Neural progenitor cell (in vitro differentiated cells): Measurements from ENCODE around the gene NXF1. TPM values are rescaled to one million over a fixed set of nuclear protein-coding genes. Genes with fewer than 3 reads are reported as not detected.
A peak's percentile ranks its signal among the peaks of the same experiment; 100 is the strongest.

Experiments used
- DNase-seq: peaks from one replicate; pipeline ENCODE4 v3.0.0-alpha.2; 2016; ENCODE audit warnings: low spot score
- H2AFZ ChIP-seq: fragments of 200-600 bp; sonication (generic); replicated peaks from 2 replicates; pipeline ENCODE4 v1.6.1; 2016; ENCODE audit warnings: antibody characterized with exemption
- H3F3A ChIP-seq: fragments of 200-600 bp; sonication (generic); 2 replicates; pipeline ENCODE4 v1.6.1; 2016; ENCODE audit warnings: antibody characterized with exemption, low read depth
- H3K27ac ChIP-seq: fragments of 200-600 bp; sonication (generic); 2 replicates; pipeline ENCODE4 v1.5.1; 2016; ENCODE audit warnings: mild to moderate bottlenecking
- H3K27me3 ChIP-seq: fragments of 200-600 bp; sonication (generic); 2 replicates; pipeline ENCODE4 v1.6.1; 2016; ENCODE audit warnings: mild to moderate bottlenecking, moderate library complexity
- H3K36me3 ChIP-seq: fragments of 200-600 bp; sonication (generic); 2 replicates; pipeline ENCODE4 v1.5.1; 2016
- H3K4me1 ChIP-seq: fragments of 200-600 bp; sonication (generic); 2 replicates; pipeline ENCODE4 v1.6.1; 2016; ENCODE audit warnings: mixed run types
- H3K4me2 ChIP-seq: fragments of 200-600 bp; sonication (generic); 2 replicates; pipeline ENCODE4 v1.6.1; 2016
- H3K4me3 ChIP-seq: fragments of 200-600 bp; sonication (generic); 2 replicates; pipeline ENCODE4 v1.5.1; 2016
- H3K79me2 ChIP-seq: fragments of 200-600 bp; sonication (generic); 2 replicates; pipeline ENCODE4 v1.6.1; 2016; ENCODE audit warnings: low read depth
- H3K9ac ChIP-seq: fragments of 200-600 bp; sonication (generic); 2 replicates; pipeline ENCODE4 v1.6.1; 2016
- H3K9me3 ChIP-seq: fragments of 200-600 bp; sonication (generic); 2 replicates; pipeline ENCODE4 v1.5.1; 2016; ENCODE audit warnings: low read depth
- H4K20me1 ChIP-seq: fragments of 200-600 bp; sonication (generic); 2 replicates; pipeline ENCODE4 v1.6.1; 2016; ENCODE audit warnings: low read depth
- H3K27ac Mint-ChIP-seq: 3 replicates; pipeline ENCODE4 v1.8.0; 2021; ENCODE audit warnings: mixed read lengths
- H3K27me3 Mint-ChIP-seq: 2 replicates; pipeline ENCODE4 v1.8.0; 2022; ENCODE audit warnings: low read depth, mild to moderate bottlenecking, inconsistent platforms, moderate library complexity, mixed read lengths; ENCODE audit not compliant: insufficient read depth
- H3K36me3 Mint-ChIP-seq: 3 replicates; pipeline ENCODE4 v1.8.0; 2021; ENCODE audit warnings: mixed read lengths
- H3K4me1 Mint-ChIP-seq: 3 replicates; pipeline ENCODE4 v1.8.0; 2021; ENCODE audit warnings: mixed read lengths
- H3K4me3 Mint-ChIP-seq: 3 replicates; pipeline ENCODE4 v1.8.0; 2021; ENCODE audit warnings: mild to moderate bottlenecking, moderate library complexity, mixed read lengths
- H3K9me3 Mint-ChIP-seq: 3 replicates; pipeline ENCODE4 v1.8.0; 2020; ENCODE audit warnings: mixed read lengths
- CTCF ChIP-seq: fragments of 200-600 bp; sonication (generic); IDR thresholded peaks from 2 replicates; pipeline ENCODE4 v1.5.1; 2017; ENCODE audit warnings: antibody characterized with exemption, mild to moderate bottlenecking
- EZH2 ChIP-seq: fragments of 200-600 bp; sonication (generic); IDR thresholded peaks from 2 replicates; pipeline ENCODE4 v1.6.1; 2017; ENCODE audit warnings: antibody characterized with exemption, mild to moderate bottlenecking, moderate library complexity
- EZH2phosphoT487 ChIP-seq: fragments of 200-600 bp; sonication (generic); IDR thresholded peaks from 2 replicates; pipeline ENCODE4 v1.6.1; 2017; ENCODE audit warnings: antibody characterized with exemption
- total RNA-seq: library from RNA; depleted of rRNA; stranded (reverse); fragments of >200 nt; gene quantifications from 2 replicates; pipeline ENCODE4 v1.2.3, GENCODE V29; 2015; ENCODE audit warnings: low replicate concordance

The NXF1 gene
- total RNA-seq, 1 donor from 2014 or later = 23.6 TPM

GRCh38 chr11:62817129-62817528, 11.9 kb upstream of the NXF1 start:
- H3K36me3 Mint-ChIP-seq = peaks cover 16% of the 10 kb centered on the region
- no peaks in the 10 kb centered on the region for H3K4me1 ChIP-seq
- TF ChIP-seq CTCF (no peak), EZH2 (no peak), EZH2phosphoT487 (no peak)
- H3K36me3 ChIP-seq = no peaks in the 10 kb centered on the region
- peak overlapping the region; percentile 20 for H3K9ac ChIP-seq
- no peak overlapping the region for H3K27ac Mint-ChIP-seq
- no peaks in the 10 kb centered on the region for H3K4me1 Mint-ChIP-seq
- DNase-seq = no peak
- no peak overlapping the region for H3K4me3 Mint-ChIP-seq
- no peaks in the 10 kb centered on the region for H3K27me3 ChIP-seq
- no peaks in the 10 kb centered on the region for H3K9me3 ChIP-seq
- H3K79me2 ChIP-seq = no peaks in the 10 kb centered on the region
- H3K4me3 ChIP-seq = no peak overlapping the region
- no peak overlapping the region for H3K4me2 ChIP-seq
- H3K9me3 Mint-ChIP-seq = no peaks in the 10 kb centered on the region
- H3K27me3 Mint-ChIP-seq = peaks cover 4% of the 10 kb centered on the region
- no peaks in the 10 kb centered on the region for H3F3A ChIP-seq
- no peak overlapping the region for H2AFZ ChIP-seq
- no peak overlapping the region for H3K27ac ChIP-seq
- H4K20me1 ChIP-seq = no peaks in the 10 kb centered on the region

GRCh38 chr11:62816557-62816956, 11.3 kb upstream of the NXF1 start:
- peaks cover 4% of the 10 kb centered on the region for H3K27me3 Mint-ChIP-seq
- Histone ChIP-seq H3K4me2 (no peak overlapping the region), H3K36me3 (no peaks in the 10 kb centered on the region), H3K9me3 (no peaks in the 10 kb centered on the region), H3F3A (no peaks in the 10 kb centered on the region), H3K9ac (no peak overlapping the region), H3K27me3 (no peaks in the 10 kb centered on the region), H3K79me2 (no peaks in the 10 kb centered on the region), H4K20me1 (no peaks in the 10 kb centered on the region), H3K27ac (no peak overlapping the region), H2AFZ (no peak overlapping the region), H3K4me1 (no peaks in the 10 kb centered on the region), H3K4me3 (no peak overlapping the region)
- TF ChIP-seq CTCF = no peak
- no peak for TF ChIP-seq EZH2phosphoT487
- TF ChIP-seq EZH2 = no peak
- peaks cover 16% of the 10 kb centered on the region for H3K36me3 Mint-ChIP-seq
- H3K9me3 Mint-ChIP-seq = no peaks in the 10 kb centered on the region
- no peak overlapping the region for H3K27ac Mint-ChIP-seq
- H3K4me3 Mint-ChIP-seq = no peak overlapping the region
- no peak for DNase-seq
- H3K4me1 Mint-ChIP-seq = no peaks in the 10 kb centered on the region

GRCh38 chr11:62811659-62812058, 6.4 kb upstream of the NXF1 start:
- Histone ChIP-seq H3K27ac (no peak overlapping the region), H4K20me1 (no peaks in the 10 kb centered on the region), H2AFZ (no peak overlapping the region), H3K36me3 (no peaks in the 10 kb centered on the region), H3K4me2 (no peak overlapping the region), H3K9ac (no peak overlapping the region), H3K4me1 (no peaks in the 10 kb centered on the region), H3K9me3 (no peaks in the 10 kb centered on the region), H3F3A (peaks cover 4% of the 10 kb centered on the region), H3K79me2 (no peaks in the 10 kb centered on the region), H3K4me3 (no peak overlapping the region), H3K27me3 (no peaks in the 10 kb centered on the region)
- Mint-ChIP-seq H3K4me1 (peaks cover 4% of the 10 kb centered on the region), H3K4me3 (no peak overlapping the region), H3K9me3 (no peaks in the 10 kb centered on the region), H3K27me3 (peaks cover 8% of the 10 kb centered on the region), H3K27ac (no peak overlapping the region), H3K36me3 (peaks cover 6% of the 10 kb centered on the region)
- no peak for DNase-seq
- TF ChIP-seq CTCF (no peak), EZH2phosphoT487 (no peak), EZH2 (no peak)

- no peaks in the 10 kb centered on the region for H3K36me3 ChIP-seq
- H3K27ac Mint-ChIP-seq = no peak overlapping the region
- TF ChIP-seq CTCF = no peak
- TF ChIP-seq EZH2phosphoT487 = no peak
- no peak for TF ChIP-seq EZH2
- peaks cover 13% of the 10 kb centered on the region for H3F3A ChIP-seq
- peaks cover 11% of the 10 kb centered on the region for H3K4me1 Mint-ChIP-seq
- no peak overlapping the region for H3K4me2 ChIP-seq
- peaks cover 4% of the 10 kb centered on the region for H3K36me3 Mint-ChIP-seq
- no peaks in the 10 kb centered on the region for H3K27me3 ChIP-seq
- H3K79me2 ChIP-seq = no peaks in the 10 kb centered on the region
- H3K4me3 Mint-ChIP-seq = no peak overlapping the region
- peaks cover 8% of the 10 kb centered on the region for H3K27me3 Mint-ChIP-seq
- H3K9me3 Mint-ChIP-seq = no peaks in the 10 kb centered on the region
- no peak overlapping the region for H3K9ac ChIP-seq
- no peaks in the 10 kb centered on the region for H3K9me3 ChIP-seq
- no peak overlapping the region for H2AFZ ChIP-seq
- H4K20me1 ChIP-seq = no peaks in the 10 kb centered on the region
- H3K27ac ChIP-seq = no peak overlapping the region
- DNase-seq = no peak
- peaks cover 9% of the 10 kb centered on the region for H3K4me1 ChIP-seq
- no peak overlapping the region for H3K4me3 ChIP-seq
Observed at GRCh38 chr11:62810748-62811147, 5.5 kb upstream of the NXF1 start.
